ENCODE data around the gene ITIH2. TPM values are rescaled to one million over a fixed set of nuclear protein-coding genes. Genes with fewer than 3 reads are reported as not detected.

Gene ITIH2
- total and polyA plus RNA-seq, 8 donors = 0.05 to 3.3 TPM; not detected in 6

DNA sequence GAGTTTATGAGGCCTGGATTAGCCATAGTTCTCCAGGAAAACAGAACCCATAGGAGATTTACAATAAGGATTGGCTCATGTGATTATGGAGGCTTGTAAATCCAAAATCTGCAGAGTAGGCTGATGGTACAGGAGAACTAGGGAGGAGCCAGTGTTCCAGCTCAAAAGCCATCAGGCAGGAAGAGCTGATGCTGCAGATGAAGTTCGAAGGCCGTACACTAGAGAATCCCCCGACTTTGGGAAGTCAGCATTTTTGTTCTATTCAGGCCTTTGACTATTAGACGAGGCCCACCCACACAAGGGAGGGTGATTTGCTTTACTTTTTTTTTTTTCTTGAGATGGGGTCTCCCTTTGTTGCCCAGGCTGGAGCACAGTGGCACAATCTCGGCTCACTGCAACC is 47.1 kb downstream of the ITIH2 start:
- intact Hi-C loops (cut with DNase I; ENCODE audit: low total_unique reads) = no loop called here
- 92 to 99% (median 97%) methylated on average over 5 of the region's 5 CpGs for WGBS, 5 donors
- no peak overlapping the region for H3K27ac ChIP-seq

DNA sequence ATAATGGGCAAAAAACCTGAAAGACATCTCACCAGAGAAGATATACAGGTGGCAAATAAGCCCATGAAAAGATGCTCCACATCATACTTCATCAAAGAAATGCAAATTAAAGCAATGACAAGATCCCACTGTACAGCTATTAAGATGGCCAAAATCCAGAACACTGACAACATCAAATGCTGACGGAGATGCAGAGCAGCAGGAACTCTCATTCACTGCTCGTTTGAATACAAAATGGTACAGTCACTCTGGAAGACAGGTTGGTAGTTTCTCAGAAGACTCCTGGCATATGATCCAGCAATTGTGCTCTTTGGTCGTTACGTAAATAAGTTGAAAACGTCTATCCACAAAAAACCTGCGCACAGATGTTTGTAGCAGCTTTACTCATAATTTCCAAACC is 49.1 kb downstream of the ITIH2 start:
- Histone ChIP-seq H3K4me1 (no peaks in the 10 kb centered on the region), H3K27ac (no peak overlapping the region), H3K4me3 (no peak overlapping the region), H3K36me3 (peaks cover 28 to 75% (median 71%) of the 10 kb centered on the region in 4 donors), H3K27me3 (no peaks in the 10 kb centered on the region), H3K9me3 (no peaks in the 10 kb centered on the region)
- WGBS, 5 donors = 92 to 97% (median 94%) methylated on average over 6 of the region's 6 CpGs
- intact Hi-C loops (cut with DNase I; ENCODE audit: low total_unique reads) = no loop called here
- TF ChIP-seq EP300 (IDR thresholded peaks at IDR 0.05) (no peak), POLR2A (IDR thresholded peaks at IDR 0.05) (no peak), POLR2AphosphoS5 (IDR thresholded peaks at IDR 0.05) (no peak)
- TF ChIP-seq, protein P1, sequence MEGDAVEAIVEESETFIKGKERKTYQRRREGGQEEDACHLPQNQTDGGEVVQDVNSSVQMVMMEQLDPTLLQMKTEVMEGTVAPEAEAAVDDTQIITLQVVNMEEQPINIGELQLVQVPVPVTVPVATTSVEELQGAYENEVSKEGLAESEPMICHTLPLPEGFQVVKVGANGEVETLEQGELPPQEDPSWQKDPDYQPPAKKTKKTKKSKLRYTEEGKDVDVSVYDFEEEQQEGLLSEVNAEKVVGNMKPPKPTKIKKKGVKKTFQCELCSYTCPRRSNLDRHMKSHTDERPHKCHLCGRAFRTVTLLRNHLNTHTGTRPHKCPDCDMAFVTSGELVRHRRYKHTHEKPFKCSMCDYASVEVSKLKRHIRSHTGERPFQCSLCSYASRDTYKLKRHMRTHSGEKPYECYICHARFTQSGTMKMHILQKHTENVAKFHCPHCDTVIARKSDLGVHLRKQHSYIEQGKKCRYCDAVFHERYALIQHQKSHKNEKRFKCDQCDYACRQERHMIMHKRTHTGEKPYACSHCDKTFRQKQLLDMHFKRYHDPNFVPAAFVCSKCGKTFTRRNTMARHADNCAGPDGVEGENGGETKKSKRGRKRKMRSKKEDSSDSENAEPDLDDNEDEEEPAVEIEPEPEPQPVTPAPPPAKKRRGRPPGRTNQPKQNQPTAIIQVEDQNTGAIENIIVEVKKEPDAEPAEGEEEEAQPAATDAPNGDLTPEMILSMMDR (IDR thresholded peaks at IDR 0.05) = no peak
- no peak for DNase-seq

More for the DNA sequence above, 47.1 kb downstream of the ITIH2 start:
- TF ChIP-seq, protein P1 (IDR thresholded peaks at IDR 0.05) = no peak
- TF ChIP-seq POLR2AphosphoS5 (IDR thresholded peaks at IDR 0.05) = no peak
- no peak for TF ChIP-seq EP300 (IDR thresholded peaks at IDR 0.05)
- TF ChIP-seq POLR2A (IDR thresholded peaks at IDR 0.05) = no peak
- Histone ChIP-seq H3K4me3 (no peak overlapping the region), H3K9me3 (no peaks in the 10 kb centered on the region), H3K27me3 (no peaks in the 10 kb centered on the region), H3K4me1 (no peaks in the 10 kb centered on the region), H3K36me3 (peaks cover 25 to 55% (median 51%) of the 10 kb centered on the region in 4 donors)
- DNase-seq = no peak

DNA sequence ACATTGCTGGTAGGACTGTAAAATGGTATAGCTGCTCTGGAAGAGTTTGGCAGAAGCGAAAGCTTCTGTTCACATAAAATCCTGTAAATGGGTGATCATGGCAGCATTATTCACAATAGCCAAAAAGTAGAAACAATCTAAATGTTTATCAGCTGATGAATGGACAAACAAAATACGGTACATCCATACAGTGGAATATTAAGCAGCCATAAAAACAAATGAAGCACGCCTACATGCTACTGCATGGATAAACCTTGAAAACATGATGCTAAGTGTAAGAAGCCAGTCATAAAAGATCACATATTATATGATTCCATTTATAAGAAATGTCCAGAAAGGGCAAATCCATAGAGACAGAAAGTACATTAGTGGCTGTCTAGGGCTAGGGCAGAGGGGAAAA is 52.0 kb downstream of the ITIH2 start:
- intact Hi-C loops (cut with DNase I; ENCODE audit: low total_unique reads) = no loop called here

DNA sequence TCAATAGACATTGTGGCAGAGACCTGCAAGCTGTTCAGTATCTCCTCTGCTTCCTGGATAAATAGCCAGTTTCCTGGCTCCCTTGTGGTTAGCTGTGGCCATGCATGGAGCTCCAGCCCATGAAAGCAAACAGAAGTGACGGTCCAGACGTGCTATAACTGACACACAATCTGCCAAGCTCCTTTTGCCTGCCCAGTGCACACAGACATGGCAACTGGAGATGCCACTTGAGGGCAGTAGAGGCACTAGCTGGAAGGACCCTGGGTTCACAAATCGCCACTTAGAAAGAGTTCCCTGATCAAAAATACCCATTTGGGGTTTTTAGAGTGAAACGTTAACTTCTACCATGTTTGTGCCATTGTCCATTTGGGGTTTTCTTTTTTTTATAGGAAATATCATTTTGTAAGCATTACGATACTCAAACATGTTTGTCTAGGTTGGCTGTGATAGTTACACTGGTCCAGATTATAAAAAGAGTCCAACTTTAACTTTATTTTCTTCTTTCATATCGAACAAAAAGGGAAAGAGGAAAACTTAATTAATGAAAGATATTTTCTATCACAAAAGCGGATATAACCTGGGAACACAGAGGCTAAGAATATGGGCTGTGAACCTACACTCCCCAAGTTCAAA is 53.4 kb downstream of the ITIH2 start:
- 49 to 73% (median 60%) methylated on average over 7 of the region's 7 CpGs for WGBS, 5 donors
- no peak overlapping the region for H3K4me3 ChIP-seq
- H3K36me3 ChIP-seq = peaks cover 37 to 97% (median 96%) of the 10 kb centered on the region in 4 donors
- intact Hi-C loops (cut with DNase I; ENCODE audit: low total_unique reads) = no loop called here
- no peak overlapping the region for H3K27ac ChIP-seq
- H3K27me3 ChIP-seq = no peaks in the 10 kb centered on the region
- no peaks in the 10 kb centered on the region for H3K9me3 ChIP-seq
- TF ChIP-seq, protein P1 (IDR thresholded peaks at IDR 0.05) = peak in 2 of 7 experiments; percentile 11 to 27
- no peak for TF ChIP-seq EP300 (IDR thresholded peaks at IDR 0.05)
- peak; percentile 34 to 40 for DNase-seq
- no peaks in the 10 kb centered on the region for H3K4me1 ChIP-seq

More for the DNA sequence above, 52.0 kb downstream of the ITIH2 start:
- H3K9me3 ChIP-seq = no peaks in the 10 kb centered on the region
- DNase-seq = no peak
- peaks cover 33 to 97% (median 96%) of the 10 kb centered on the region in 4 donors for H3K36me3 ChIP-seq
- H3K4me1 ChIP-seq = no peaks in the 10 kb centered on the region
- no peak overlapping the region for H3K27ac ChIP-seq
- 78 to 99% (median 98%) methylated on average over 3 of the region's 3 CpGs for WGBS, 5 donors
- no peak for TF ChIP-seq EP300 (IDR thresholded peaks at IDR 0.05)
- no peak for TF ChIP-seq POLR2A (IDR thresholded peaks at IDR 0.05)
- TF ChIP-seq POLR2AphosphoS5 (IDR thresholded peaks at IDR 0.05) = no peak
- H3K27me3 ChIP-seq = no peaks in the 10 kb centered on the region
- no peak overlapping the region for H3K4me3 ChIP-seq

DNA sequence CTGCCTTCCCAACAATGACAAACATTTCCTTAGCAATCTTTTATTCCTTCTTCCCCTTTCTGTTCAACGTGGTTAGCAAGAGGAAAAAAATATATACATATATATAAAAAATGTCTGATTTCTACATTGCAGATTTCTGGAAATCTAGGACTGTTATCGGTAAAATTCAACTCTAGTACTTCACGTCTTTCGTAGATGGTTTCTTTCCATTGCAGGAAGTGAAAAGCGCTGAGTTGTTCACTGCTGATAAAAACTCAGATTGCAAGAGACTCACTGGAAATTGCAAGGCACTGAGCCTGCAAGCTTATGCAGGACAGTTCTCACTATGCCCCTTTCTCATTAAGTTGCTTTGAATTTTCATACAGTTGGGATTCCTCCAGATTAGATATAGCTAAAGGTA is 60.8 kb downstream of the ITIH2 start:
- no peak overlapping the region for H3K27ac ChIP-seq
- H3K4me3 ChIP-seq = no peak overlapping the region
- DNase-seq = no peak
- WGBS, 5 donors = 70 to 86% (median 82%) methylated on average over 5 of the region's 5 CpGs
- TF ChIP-seq EP300 (IDR thresholded peaks at IDR 0.05) (no peak), POLR2AphosphoS5 (IDR thresholded peaks at IDR 0.05) (no peak), POLR2A (IDR thresholded peaks at IDR 0.05) (no peak)
- TF ChIP-seq, protein P1 (IDR thresholded peaks at IDR 0.05) = no peak
- H3K9me3 ChIP-seq = no peaks in the 10 kb centered on the region
- no peaks in the 10 kb centered on the region for H3K27me3 ChIP-seq
- peaks cover 34 to 100% (median 99%) of the 10 kb centered on the region in 4 donors for H3K36me3 ChIP-seq
- H3K4me1 ChIP-seq = peaks cover 0 to 3% (median 0%) of the 10 kb centered on the region in 4 donors
- intact Hi-C loops (cut with DNase I; ENCODE audit: low total_unique reads) = no loop called here

All from stomach (tissue), 9 donors.